GM21737 (cell line): ENCODE measurements around the gene ITGAX.
"Not testable (repeated sequence)": the region's sequence is repeated elsewhere in the genome, so short reads cannot be mapped to it uniquely, and the experiment has no call there.

Source experiments
- ATAC-seq: cut with Tn5 transposase; IDR thresholded peaks from one replicate; pipeline ENCODE4 v1.9.1; 2021; ENCODE audit warnings: mild to moderate bottlenecking, moderate library complexity; ENCODE audit not compliant: unreplicated experiment

Gene ITGAX

GRCh38 chr16:31354394-31355291 lies at the start of gene ITGAX:
TSS of gene ITGAX (plus strand) at chr16:31355176. CDS start at chr16:31355255, 79 bp downstream.
- peak; percentile 74 for ATAC-seq

- no peak for ATAC-seq
Measured at GRCh38 chr16:31305219-31305618, 49.8 kb upstream of the ITGAX start.

GRCh38 chr16:31308381-31308780 lies 46.6 kb upstream of the ITGAX start:
- ATAC-seq: not testable (repeated sequence)

GRCh38 chr16:31322500-31322899 lies 32.5 kb upstream of the ITGAX start:
- no peak for ATAC-seq

- ATAC-seq: no peak
Measured at GRCh38 chr16:31323959-31324629, 30.9 kb upstream of the ITGAX start.

- ATAC-seq: no peak
Measured at GRCh38 chr16:31325171-31325570, 29.8 kb upstream of the ITGAX start.

- ATAC-seq: no peak
Measured at GRCh38 chr16:31327646-31328225, 27.2 kb upstream of the ITGAX start.

- no peak for ATAC-seq
Measured at GRCh38 chr16:31328322-31329052, 26.5 kb upstream of the ITGAX start.

GRCh38 chr16:31329671-31330552 lies 25.1 kb upstream of the ITGAX start:
- ATAC-seq: no peak

GRCh38 chr16:31330553-31330890 lies 24.5 kb upstream of the ITGAX start:
- ATAC-seq: no peak

GRCh38 chr16:31331141-31331764 lies 23.7 kb upstream of the ITGAX start:
- no peak for ATAC-seq

GRCh38 chr16:31331807-31332301 lies 23.1 kb upstream of the ITGAX start:
- no peak for ATAC-seq

- ATAC-seq: no peak
Measured at GRCh38 chr16:31332544-31332943, 22.4 kb upstream of the ITGAX start.

- no peak for ATAC-seq
Measured at GRCh38 chr16:31333686-31334649, 21.0 kb upstream of the ITGAX start.

GRCh38 chr16:31334934-31335333 lies 20.0 kb upstream of the ITGAX start:
- ATAC-seq: no peak

GRCh38 chr16:31335431-31335830 lies 19.5 kb upstream of the ITGAX start:
- ATAC-seq: no peak

- not testable (repeated sequence) for ATAC-seq
Measured at GRCh38 chr16:31338166-31338685, 16.8 kb upstream of the ITGAX start.

- peak; percentile 83 for ATAC-seq
Measured at GRCh38 chr16:31344712-31345111, 10.3 kb upstream of the ITGAX start.
